GM21529 (cell line): Measurements from ENCODE around the gene AEBP2.
A peak's percentile ranks its signal among the peaks of the same experiment; 100 is the strongest.

Experiments used
- ATAC-seq: cut with Tn5 transposase; IDR thresholded peaks from one replicate; pipeline ENCODE4 v1.9.1; 2021; ENCODE audit not compliant: unreplicated experiment

AEBP2 gene

GRCh38 chr12:19548834-19549233 is 109.5 kb downstream of the AEBP2 start:
- no peak for ATAC-seq

DNA sequence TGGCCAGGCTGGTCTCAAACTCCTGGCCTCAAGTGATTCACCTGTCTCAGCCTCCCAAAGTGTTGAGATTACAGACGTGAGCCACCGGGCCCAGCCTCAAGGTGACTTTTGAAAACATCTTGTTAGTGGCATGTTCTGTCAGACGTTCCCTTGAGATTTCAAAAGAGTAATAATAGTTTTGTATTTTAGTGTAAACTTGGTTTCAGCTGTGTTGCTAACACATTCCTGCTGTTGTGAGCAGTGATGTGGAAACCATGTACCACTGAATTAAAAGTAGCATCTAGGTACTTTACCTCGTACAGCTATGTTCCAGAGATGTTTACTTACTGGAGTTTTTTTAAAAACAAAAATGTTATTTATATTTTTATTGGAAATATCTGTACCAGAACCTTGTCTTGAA is 111.3 kb downstream of the AEBP2 start:
- ATAC-seq = peak; percentile 47

DNA sequence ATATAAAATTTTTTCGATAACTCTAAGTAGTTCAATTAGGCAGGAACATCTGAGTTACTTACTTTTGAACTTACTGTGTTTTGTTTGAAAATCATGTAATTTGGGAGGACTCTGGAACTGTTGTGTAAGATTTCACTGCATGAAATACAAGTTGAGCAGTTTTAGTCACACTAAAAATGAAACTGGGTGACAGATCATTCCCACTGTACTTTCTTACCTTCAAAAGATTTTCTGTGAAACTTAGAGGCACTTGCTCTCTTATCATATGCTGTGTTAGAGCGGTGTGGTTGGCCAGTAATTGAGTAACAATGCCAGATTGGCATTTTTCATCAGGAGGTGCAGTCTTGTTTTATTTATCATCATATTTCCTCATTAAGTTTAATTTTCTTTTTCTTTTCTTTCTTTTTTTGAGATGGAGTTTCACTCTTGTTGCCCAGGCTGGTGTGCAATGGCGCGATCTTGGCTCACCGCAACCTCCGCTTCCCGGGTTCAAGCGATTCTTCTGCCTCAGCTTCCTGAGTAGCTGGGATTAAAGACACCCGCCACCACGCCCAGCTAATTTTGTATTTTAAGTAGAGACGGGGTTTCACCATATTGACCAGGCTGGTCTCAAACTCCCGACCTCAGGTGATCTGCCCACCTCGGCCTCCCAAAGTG is 113.3 kb downstream of the AEBP2 start:
- ATAC-seq = peak; percentile 90

DNA sequence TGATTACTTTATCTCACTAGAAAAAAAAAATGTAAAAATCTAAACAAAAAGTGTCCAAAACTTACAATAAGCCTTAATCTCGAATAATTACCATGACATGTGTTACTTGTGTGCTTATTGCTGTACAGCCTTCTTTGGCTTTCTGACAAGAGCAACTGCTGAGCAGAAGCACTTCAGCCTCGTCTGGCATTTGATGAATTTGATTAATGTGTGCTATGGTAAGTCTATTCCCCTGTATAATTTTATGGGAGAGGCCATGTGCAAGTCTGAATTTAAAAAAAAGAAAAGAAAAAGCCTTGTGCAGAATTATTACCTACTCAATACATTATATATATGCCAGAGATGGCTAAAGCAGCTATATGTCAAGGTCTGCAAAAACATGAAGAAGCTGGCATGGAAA is 113.9 kb downstream of the AEBP2 start:
- ATAC-seq = no peak

- ATAC-seq = no peak
These were observed 122.2 kb downstream of the AEBP2 start for GRCh38 chr12:19561411-19561961.
